WERI-Rb-1 (cell line): ENCODE results near the gene PPY.

Source experiments
- DNase-seq: peaks from one replicate; pipeline ENCODE4 v3.0.0-alpha.2; 2020
- H3K27ac ChIP-seq: fragments of 250-450 bp; sonication (Bioruptor Pico); 2 replicates; pipeline ENCODE4 v1.5.1; 2020; ENCODE audit warnings: mild to moderate bottlenecking, moderate library complexity
- H3K27me3 ChIP-seq: fragments of 250-450 bp; sonication (Bioruptor Pico); 2 replicates; pipeline ENCODE4 v1.5.1; 2021; ENCODE audit warnings: mild to moderate bottlenecking, low read depth, moderate library complexity; ENCODE audit not compliant: insufficient read depth, severe bottlenecking
- H3K36me3 ChIP-seq: fragments of 250-450 bp; sonication (Bioruptor Pico); 2 replicates; pipeline ENCODE4 v1.5.1; 2020; ENCODE audit warnings: mild to moderate bottlenecking, moderate library complexity
- H3K4me3 ChIP-seq: 2 replicates; pipeline ENCODE4 v1.5.1; 2011; ENCODE audit warnings: low read depth, mild to moderate bottlenecking, control low read depth, low read length
- H3K9me3 ChIP-seq: fragments of 250-450 bp; sonication (Bioruptor Pico); 2 replicates; pipeline ENCODE4 v1.5.1; 2021; ENCODE audit warnings: mild to moderate bottlenecking, moderate library complexity; ENCODE audit not compliant: severe bottlenecking
- CTCF ChIP-seq: IDR thresholded peaks from 2 replicates; pipeline ENCODE4 v1.5.1; 2011; ENCODE audit warnings: low read depth, mild to moderate bottlenecking, control low read depth, inconsistent platforms, low read length

Gene PPY

GRCh38 chr17:43918026-43918389 lies 24.3 kb downstream of the PPY start:
- H3K9me3 ChIP-seq: no peaks in the 10 kb centered on the region
- H3K27me3 ChIP-seq: peaks cover 74% of the 10 kb centered on the region
- no peak for DNase-seq
- no peaks in the 10 kb centered on the region for H3K36me3 ChIP-seq
- no peak for TF ChIP-seq CTCF
- H3K27ac ChIP-seq: no peak overlapping the region
- no peak overlapping the region for H3K4me3 ChIP-seq

- no peaks in the 10 kb centered on the region for H3K9me3 ChIP-seq
- H3K27ac ChIP-seq: no peak overlapping the region
- peaks cover 79% of the 10 kb centered on the region for H3K27me3 ChIP-seq
- DNase-seq: peak; percentile 76
- no peak overlapping the region for H3K4me3 ChIP-seq
- no peaks in the 10 kb centered on the region for H3K36me3 ChIP-seq
- peak; percentile 97 for TF ChIP-seq CTCF
Measured at GRCh38 chr17:43917348-43918025, 24.8 kb downstream of the PPY start.

- peaks cover 82% of the 10 kb centered on the region for H3K27me3 ChIP-seq
- no peak for DNase-seq
- TF ChIP-seq CTCF: no peak
- H3K27ac ChIP-seq: no peak overlapping the region
- H3K4me3 ChIP-seq: no peak overlapping the region
- H3K36me3 ChIP-seq: no peaks in the 10 kb centered on the region
- H3K9me3 ChIP-seq: no peaks in the 10 kb centered on the region
Measured at GRCh38 chr17:43917016-43917347, 25.3 kb downstream of the PPY start.

GRCh38 chr17:43916385-43916784 lies 25.9 kb downstream of the PPY start:
- Histone ChIP-seq H3K27me3 (peaks cover 82% of the 10 kb centered on the region), H3K4me3 (no peak overlapping the region), H3K9me3 (no peaks in the 10 kb centered on the region), H3K27ac (no peak overlapping the region), H3K36me3 (no peaks in the 10 kb centered on the region)
- DNase-seq: no peak
- no peak for TF ChIP-seq CTCF

GRCh38 chr17:43915559-43915958 lies 26.7 kb downstream of the PPY start:
- no peak for TF ChIP-seq CTCF
- no peaks in the 10 kb centered on the region for H3K9me3 ChIP-seq
- no peaks in the 10 kb centered on the region for H3K36me3 ChIP-seq
- no peak for DNase-seq
- H3K4me3 ChIP-seq: no peak overlapping the region
- no peak overlapping the region for H3K27ac ChIP-seq
- H3K27me3 ChIP-seq: peaks cover 82% of the 10 kb centered on the region

GRCh38 chr17:43914451-43914850 lies 27.8 kb downstream of the PPY start:
- H3K27me3 ChIP-seq: peaks cover 85% of the 10 kb centered on the region
- H3K27ac ChIP-seq: no peak overlapping the region
- H3K9me3 ChIP-seq: no peaks in the 10 kb centered on the region
- TF ChIP-seq CTCF: no peak
- no peaks in the 10 kb centered on the region for H3K36me3 ChIP-seq
- H3K4me3 ChIP-seq: no peak overlapping the region
- DNase-seq: peak; percentile 76
